Esophagus muscularis mucosa (tissue), 3 donors: ENCODE data around the gene OTOF.

Experiments
- POLR2A ChIP-seq: fragments of 450-650 bp; IDR thresholded peaks from one replicate; pipeline ENCODE4 v1.6.1; 2017; ENCODE audit warnings: antibody characterized with exemption, moderate library complexity, mild to moderate bottlenecking, low read depth
- TF ChIP-seq, protein P1 (sequence below), 3 experiments: fragments of 200-600 bp in 2 of 3; fragments of 450-650 bp in 1 of 3; sonication (generic) in 2 of 3; IDR thresholded peaks; one replicate each; pipeline ENCODE4 v1.5.1; 2017 to 2019; ENCODE audit warnings: antibody characterized with exemption in 3 of 3, mild to moderate bottlenecking in 2 of 3, moderate library complexity in 1 of 3

- TF ChIP-seq, protein P1, sequence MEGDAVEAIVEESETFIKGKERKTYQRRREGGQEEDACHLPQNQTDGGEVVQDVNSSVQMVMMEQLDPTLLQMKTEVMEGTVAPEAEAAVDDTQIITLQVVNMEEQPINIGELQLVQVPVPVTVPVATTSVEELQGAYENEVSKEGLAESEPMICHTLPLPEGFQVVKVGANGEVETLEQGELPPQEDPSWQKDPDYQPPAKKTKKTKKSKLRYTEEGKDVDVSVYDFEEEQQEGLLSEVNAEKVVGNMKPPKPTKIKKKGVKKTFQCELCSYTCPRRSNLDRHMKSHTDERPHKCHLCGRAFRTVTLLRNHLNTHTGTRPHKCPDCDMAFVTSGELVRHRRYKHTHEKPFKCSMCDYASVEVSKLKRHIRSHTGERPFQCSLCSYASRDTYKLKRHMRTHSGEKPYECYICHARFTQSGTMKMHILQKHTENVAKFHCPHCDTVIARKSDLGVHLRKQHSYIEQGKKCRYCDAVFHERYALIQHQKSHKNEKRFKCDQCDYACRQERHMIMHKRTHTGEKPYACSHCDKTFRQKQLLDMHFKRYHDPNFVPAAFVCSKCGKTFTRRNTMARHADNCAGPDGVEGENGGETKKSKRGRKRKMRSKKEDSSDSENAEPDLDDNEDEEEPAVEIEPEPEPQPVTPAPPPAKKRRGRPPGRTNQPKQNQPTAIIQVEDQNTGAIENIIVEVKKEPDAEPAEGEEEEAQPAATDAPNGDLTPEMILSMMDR (IDR thresholded peaks at IDR 0.05), result no peak
- TF ChIP-seq POLR2A, result no peak
These were observed 42.8 kb downstream of the OTOF start for GRCh38 chr2:26435106-26435505.
